ENCODE measurements around the gene CLCNKA. TPM values are rescaled to one million over a fixed set of nuclear protein-coding genes. Genes with fewer than 3 reads are reported as not detected.
"Not testable (repeated sequence)": the region's sequence is repeated elsewhere in the genome, so short reads cannot be mapped to it uniquely, and the experiment has no call there.

The CLCNKA gene
- total RNA-seq, 2 experiments from 2014 or later, result not detected

DNA sequence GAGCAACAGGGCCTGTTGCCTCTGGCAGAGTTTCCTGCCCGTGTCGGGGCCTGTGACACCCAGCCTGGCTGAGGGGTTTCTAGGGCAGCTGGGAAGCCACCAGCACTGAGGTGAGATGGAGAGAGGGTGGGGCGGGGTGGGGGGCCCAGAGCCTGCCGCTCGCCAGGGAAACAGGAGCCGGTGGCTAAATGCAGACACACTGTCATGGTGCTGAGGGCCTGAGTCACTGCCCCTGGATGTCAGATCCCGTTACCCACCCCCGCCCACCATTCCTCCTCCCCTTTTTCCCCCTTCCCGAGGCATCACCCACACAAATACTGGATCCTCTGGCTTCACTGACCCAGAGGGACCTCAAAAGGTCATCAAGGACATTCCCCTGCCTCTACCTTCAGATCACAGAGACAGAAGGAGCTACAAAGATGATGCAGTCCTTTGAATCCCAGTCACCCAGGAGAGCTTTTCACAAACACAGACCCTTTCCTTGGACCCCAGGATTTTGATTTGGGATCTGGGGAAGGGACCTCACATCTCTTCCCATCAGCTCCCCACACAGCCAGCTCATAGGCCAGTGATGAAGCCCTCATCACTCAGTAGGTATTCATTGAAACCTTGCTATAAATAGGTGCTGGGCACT lies 2.1 kb upstream of the CLCNKA start:
- H3K4me3 Mint-ChIP-seq, result no peak overlapping the region
- H3K27me3 Mint-ChIP-seq, result peaks cover 6% of the 10 kb centered on the region
- H3K4me1 Mint-ChIP-seq, result no peaks in the 10 kb centered on the region
- no peak for DNase-seq
- no peaks in the 10 kb centered on the region for H3K36me3 Mint-ChIP-seq
- H3K27ac Mint-ChIP-seq, result no peak overlapping the region
- H3K9me3 Mint-ChIP-seq, result no peaks in the 10 kb centered on the region

DNA sequence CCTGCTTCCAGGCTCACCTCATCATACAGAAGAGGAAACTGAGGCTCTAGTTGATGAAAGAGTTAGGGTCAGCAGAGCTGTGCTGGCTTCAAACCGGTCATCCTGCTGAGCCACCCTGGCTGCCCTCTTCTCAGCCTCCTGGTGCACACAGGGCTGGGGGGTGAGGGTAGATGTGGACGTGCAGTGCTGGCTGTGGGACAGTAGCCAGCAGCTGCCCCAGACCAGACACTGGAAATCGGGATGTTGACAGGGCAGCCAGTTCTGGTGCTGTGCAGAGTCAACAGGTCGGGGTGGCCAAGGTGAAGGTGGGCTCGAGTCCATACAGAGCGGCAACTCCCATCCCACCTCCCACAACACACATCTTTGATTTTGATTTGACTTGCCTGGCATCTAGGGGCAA lies 1.5 kb upstream of the CLCNKA start:
- Mint-ChIP-seq H3K36me3 (no peaks in the 10 kb centered on the region), H3K4me1 (no peaks in the 10 kb centered on the region), H3K9me3 (no peaks in the 10 kb centered on the region), H3K4me3 (no peak overlapping the region), H3K27ac (no peak overlapping the region), H3K27me3 (no peaks in the 10 kb centered on the region)
- DNase-seq, result no peak

GRCh38 chr1:16020878-16021277 lies 958 bp upstream of the CLCNKA start:
- not testable (repeated sequence) for DNase-seq, H3K36me3 Mint-ChIP-seq, H3K27me3 Mint-ChIP-seq, H3K27ac Mint-ChIP-seq, H3K9me3 Mint-ChIP-seq, H3K4me1 Mint-ChIP-seq, H3K4me3 Mint-ChIP-seq

DNA sequence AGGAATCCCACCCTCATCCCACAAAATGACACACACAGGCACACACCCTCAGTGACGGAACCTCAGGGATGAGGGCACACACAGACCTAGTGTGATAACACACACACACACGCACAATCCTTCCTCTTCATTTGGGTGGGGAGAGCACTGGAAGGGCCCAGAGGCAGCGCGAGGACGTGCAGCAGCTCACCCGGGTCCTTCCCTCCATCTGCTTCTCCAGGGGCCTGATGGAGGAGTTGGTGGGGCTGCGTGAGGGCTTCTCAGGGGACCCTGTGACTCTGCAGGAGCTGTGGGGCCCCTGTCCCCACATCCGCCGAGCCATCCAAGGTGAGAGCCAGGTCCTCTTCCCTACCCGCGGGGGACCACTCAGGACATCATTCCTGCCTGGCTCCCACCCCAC lies 557 bp downstream of the CLCNKA start:
- H3K9me3 Mint-ChIP-seq, result no peaks in the 10 kb centered on the region
- H3K4me3 Mint-ChIP-seq, result no peak overlapping the region
- DNase-seq, result no peak
- H3K27me3 Mint-ChIP-seq, result no peaks in the 10 kb centered on the region
- no peaks in the 10 kb centered on the region for H3K36me3 Mint-ChIP-seq
- H3K4me1 Mint-ChIP-seq, result no peaks in the 10 kb centered on the region
- no peak overlapping the region for H3K27ac Mint-ChIP-seq

DNA sequence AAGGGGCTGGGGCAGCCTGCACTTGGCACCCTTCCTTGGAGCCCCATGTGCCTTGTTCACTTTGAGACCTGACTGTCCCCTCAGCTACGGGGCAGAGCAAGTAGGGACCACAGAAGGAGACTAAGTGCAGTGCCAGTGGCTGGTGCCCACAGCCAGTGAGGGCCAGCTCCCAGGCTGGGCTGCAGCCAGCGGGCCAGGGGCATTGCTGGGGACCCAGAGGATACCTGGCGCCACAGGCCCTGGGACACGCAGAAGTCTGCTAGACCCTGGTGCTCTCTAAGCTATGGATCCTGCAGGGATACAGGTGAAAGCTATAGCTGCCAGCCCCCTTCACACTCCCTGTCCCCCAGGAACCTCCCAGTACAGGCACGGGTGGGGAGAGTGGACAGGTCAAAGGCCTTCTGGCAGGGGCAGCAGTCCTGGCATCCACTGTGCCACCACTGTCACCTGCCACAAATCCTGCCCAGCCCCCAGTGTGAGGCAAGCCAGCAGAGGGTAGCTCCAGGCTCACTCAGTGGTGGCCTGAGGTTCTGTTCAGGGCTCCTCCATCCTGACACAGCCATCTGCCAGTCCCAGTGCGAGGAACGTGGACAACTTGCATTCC lies 1.3 kb downstream of the CLCNKA start:
- Mint-ChIP-seq H3K4me3 (no peak overlapping the region), H3K36me3 (no peaks in the 10 kb centered on the region), H3K27ac (no peak overlapping the region), H3K27me3 (peaks cover 5% of the 10 kb centered on the region), H3K9me3 (no peaks in the 10 kb centered on the region), H3K4me1 (peaks cover under 1% of the 10 kb centered on the region)
- DNase-seq, result no peak

DNA sequence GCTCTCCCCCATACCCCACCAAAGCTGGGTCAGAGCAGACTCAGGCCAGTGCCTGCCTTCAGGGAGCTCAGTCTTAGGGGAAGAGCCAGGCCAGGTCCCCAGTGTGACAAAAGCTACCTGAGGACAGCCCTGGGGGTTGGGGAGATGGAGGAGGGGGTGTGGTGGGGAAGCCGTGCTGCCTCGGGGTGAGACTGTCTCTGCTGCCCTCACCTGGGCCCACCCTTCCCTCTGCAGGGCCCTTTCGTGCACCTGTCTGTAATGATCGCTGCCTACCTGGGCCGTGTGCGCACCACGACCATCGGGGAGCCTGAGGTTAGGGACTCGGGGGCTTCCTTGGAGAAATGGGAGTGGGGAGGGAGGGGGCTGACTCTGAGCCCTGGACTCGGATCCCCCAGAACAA lies 4.5 kb downstream of the CLCNKA start:
- peaks cover 20% of the 10 kb centered on the region for H3K27me3 Mint-ChIP-seq
- H3K4me3 Mint-ChIP-seq, H3K36me3 Mint-ChIP-seq, H3K27ac Mint-ChIP-seq, H3K9me3 Mint-ChIP-seq, DNase-seq, H3K4me1 Mint-ChIP-seq: not testable (repeated sequence)

GRCh38 chr1:16026723-16027484 lies 5.1 kb downstream of the CLCNKA start:
- H3K27me3 Mint-ChIP-seq, result peaks cover 22% of the 10 kb centered on the region
- no peak overlapping the region for H3K4me3 Mint-ChIP-seq
- DNase-seq, result peak; percentile 22
- no peaks in the 10 kb centered on the region for H3K9me3 Mint-ChIP-seq
- H3K36me3 Mint-ChIP-seq, result no peaks in the 10 kb centered on the region
- H3K4me1 Mint-ChIP-seq, result peaks cover 3% of the 10 kb centered on the region
- no peak overlapping the region for H3K27ac Mint-ChIP-seq

DNA sequence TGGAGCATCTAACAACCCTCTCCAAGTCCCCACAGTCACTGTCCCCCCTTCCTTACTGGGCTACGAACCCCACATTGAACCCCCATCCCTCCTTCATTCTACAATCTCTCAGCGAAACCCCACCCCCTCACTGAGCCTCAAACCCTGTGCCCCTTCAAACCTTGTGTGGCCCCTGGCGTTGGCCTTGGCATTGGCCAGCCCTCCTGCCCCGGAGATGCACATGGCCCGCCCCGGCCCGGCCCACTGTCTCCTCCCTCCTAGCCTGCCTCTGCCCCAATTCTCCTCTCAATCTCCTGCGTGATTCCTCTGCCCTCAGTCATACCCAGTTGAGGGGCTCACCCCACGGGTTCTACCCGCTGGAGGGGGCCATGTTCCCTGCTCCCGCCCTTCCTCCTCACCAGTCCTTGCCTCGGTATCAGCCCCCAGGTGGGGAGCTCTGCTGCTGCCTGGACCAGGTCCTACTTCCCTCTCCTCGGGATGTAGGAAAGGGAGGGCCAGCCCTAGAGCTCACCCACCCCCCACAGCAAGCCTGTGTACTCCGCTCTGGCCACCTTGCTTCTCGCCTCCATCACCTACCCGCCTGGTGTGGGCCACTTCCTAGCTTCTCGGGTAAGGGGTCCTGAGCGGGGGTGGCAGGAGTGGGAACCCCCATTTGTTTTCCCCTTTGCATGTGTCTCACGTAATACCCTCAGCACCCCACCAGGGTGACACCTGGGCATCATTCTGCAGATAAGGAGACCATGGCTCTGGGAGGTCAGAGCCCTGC lies 6.6 kb downstream of the CLCNKA start:
- Mint-ChIP-seq H3K4me1 (peaks cover 3% of the 10 kb centered on the region), H3K36me3 (no peaks in the 10 kb centered on the region), H3K27ac (no peak overlapping the region), H3K9me3 (no peaks in the 10 kb centered on the region), H3K27me3 (peaks cover 23% of the 10 kb centered on the region), H3K4me3 (no peak overlapping the region)
- no peak for DNase-seq

DNA sequence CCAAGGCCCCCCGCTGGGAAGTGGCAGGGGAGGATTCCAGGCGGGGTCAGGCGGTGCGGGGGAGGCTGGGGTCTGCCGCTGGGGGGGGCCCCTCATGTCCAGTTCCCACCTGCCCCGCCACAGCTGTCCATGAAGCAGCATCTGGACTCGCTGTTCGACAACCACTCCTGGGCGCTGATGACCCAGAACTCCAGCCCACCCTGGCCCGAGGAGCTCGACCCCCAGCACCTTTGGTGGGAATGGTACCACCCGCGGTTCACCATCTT lies 7.1 kb downstream of the CLCNKA start:
- not testable (repeated sequence) for H3K36me3 Mint-ChIP-seq, H3K4me3 Mint-ChIP-seq, H3K27ac Mint-ChIP-seq, H3K4me1 Mint-ChIP-seq, DNase-seq, H3K9me3 Mint-ChIP-seq
- H3K27me3 Mint-ChIP-seq, result peaks cover 23% of the 10 kb centered on the region

GRCh38 chr1:16029288-16029687 lies 7.5 kb downstream of the CLCNKA start:
- Mint-ChIP-seq H3K27me3 (peaks cover 23% of the 10 kb centered on the region), H3K36me3 (no peaks in the 10 kb centered on the region), H3K4me3 (no peak overlapping the region), H3K27ac (no peak overlapping the region), H3K9me3 (no peaks in the 10 kb centered on the region), H3K4me1 (peaks cover 3% of the 10 kb centered on the region)
- DNase-seq, result no peak

GRCh38 chr1:16031551-16031950 lies 9.7 kb downstream of the CLCNKA start:
- peaks cover 3% of the 10 kb centered on the region for H3K4me1 Mint-ChIP-seq

DNA sequence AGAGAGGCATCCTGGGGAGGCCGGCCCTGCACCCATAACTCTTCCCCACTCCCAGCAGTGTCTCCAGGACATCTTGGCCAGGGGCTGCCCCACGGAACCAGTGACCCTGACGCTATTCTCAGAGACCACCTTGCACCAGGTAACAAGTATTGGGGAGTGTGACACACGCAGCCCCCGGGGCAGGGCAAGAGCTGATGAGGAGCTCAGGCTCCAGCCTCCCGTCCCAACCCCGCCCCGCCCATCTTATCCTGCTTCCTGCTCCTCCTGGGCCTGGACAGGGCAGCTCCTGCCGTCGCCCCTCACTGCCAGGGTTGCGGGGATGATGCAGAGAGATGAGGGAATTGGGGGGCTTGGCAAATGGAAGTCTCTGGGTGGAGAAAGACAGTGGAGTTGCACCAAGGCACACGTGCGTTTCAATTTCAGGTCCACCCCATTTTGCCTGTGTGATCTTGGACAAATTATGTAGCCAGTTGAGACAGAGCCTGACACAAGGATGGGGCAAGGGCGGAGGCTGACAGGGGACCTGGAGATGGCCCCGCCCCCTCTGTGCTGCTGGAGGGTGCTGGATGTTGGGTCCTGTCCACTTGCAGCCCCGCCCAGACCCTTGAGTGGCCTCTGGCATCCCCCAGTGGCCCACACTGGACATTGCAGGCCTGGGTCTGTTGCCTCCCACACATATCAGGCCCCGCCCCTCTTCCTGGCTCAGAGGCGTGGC lies 10.7 kb downstream of the CLCNKA start:
- Mint-ChIP-seq H3K4me1 (peaks cover 3% of the 10 kb centered on the region), H3K9me3 (no peaks in the 10 kb centered on the region), H3K27me3 (peaks cover 23% of the 10 kb centered on the region), H3K27ac (no peak overlapping the region), H3K36me3 (no peaks in the 10 kb centered on the region), H3K4me3 (no peak overlapping the region)
- peak; percentile 76 for DNase-seq

More at GRCh38 chr1:16031551-16031950, 9.7 kb downstream of the CLCNKA start:
- Mint-ChIP-seq H3K36me3 (no peaks in the 10 kb centered on the region), H3K27me3 (peaks cover 23% of the 10 kb centered on the region), H3K9me3 (no peaks in the 10 kb centered on the region), H3K27ac (no peak overlapping the region), H3K4me3 (no peak overlapping the region)
- no peak for DNase-seq

GRCh38 chr1:16033103-16033632 lies 11.3 kb downstream of the CLCNKA start:
- H3K4me3 Mint-ChIP-seq, H3K36me3 Mint-ChIP-seq, H3K9me3 Mint-ChIP-seq, H3K27ac Mint-ChIP-seq, DNase-seq, H3K4me1 Mint-ChIP-seq: not testable (repeated sequence)
- H3K27me3 Mint-ChIP-seq, result peaks cover 17% of the 10 kb centered on the region

GRCh38 chr1:16036461-16036860 lies 14.6 kb downstream of the CLCNKA start:
- H3K27ac Mint-ChIP-seq, DNase-seq, H3K4me3 Mint-ChIP-seq, H3K4me1 Mint-ChIP-seq, H3K9me3 Mint-ChIP-seq, H3K36me3 Mint-ChIP-seq, H3K27me3 Mint-ChIP-seq: not testable (repeated sequence)

DNA sequence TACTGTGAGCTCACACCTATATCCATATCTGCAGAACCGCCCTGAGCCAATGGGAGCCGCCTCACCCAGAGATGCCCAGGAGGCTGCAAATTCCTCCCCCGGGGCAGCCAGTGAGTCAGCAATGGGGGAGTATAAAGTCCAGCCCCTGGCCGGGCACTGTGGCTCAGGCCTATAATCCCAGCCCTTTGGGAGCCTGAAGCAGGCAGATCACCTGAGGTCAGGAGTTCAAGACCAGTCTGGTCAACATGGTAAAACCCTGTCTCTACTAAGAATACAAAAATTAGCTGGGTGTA lies 16.7 kb downstream of the CLCNKA start:
- DNase-seq, result no peak
- Mint-ChIP-seq H3K9me3 (no peaks in the 10 kb centered on the region), H3K4me3 (no peak overlapping the region), H3K36me3 (no peaks in the 10 kb centered on the region), H3K27ac (no peak overlapping the region), H3K4me1 (no peaks in the 10 kb centered on the region), H3K27me3 (no peaks in the 10 kb centered on the region)

All from activated naive CD8-positive, alpha-beta T cell treated with anti-CD3 and anti-CD28 coated beads for 36 hours (primary cell).